Naive B cell (primary cell): ENCODE results near the gene CES4A. TPM values are rescaled to one million over a fixed set of nuclear protein-coding genes. Genes with fewer than 3 reads are reported as not detected.

ENCODE experiments used
- polyA plus RNA-seq, 6 donors: library from polyadenylated mRNA; unstranded; fragments of 300-500 nt; fragmentation: Illumina TruSeq; gene quantifications; one replicate each; pipeline ENCODE4 v1.2.3, GENCODE V29; 2021; ENCODE audit warnings: low read depth in 6 of 6

Gene CES4A
- polyA plus RNA-seq, 6 donors from 2014 or later: 0.61 to 5.8 (median 1.4) TPM

Other genes with a start within 250 kb of the CES4A start
- 10 to 100 TPM; 10.5 to 33.8 (median 23.4) TPM for gene DYNC1LI2, start 237.0 kb upstream of the CES4A start, polyA plus RNA-seq
- gene TERB1, start 187.0 kb upstream of the CES4A start, polyA plus RNA-seq: not detected
- 10 to 100 TPM; 46.7 to 87.4 (median 54.6) TPM for gene NAE1, start 157.6 kb upstream of the CES4A start, polyA plus RNA-seq
- gene CA7, start 144.2 kb upstream of the CES4A start, polyA plus RNA-seq: not detected
- 1 to 10 TPM; 1.4 to 5.8 (median 1.8) TPM for gene PDP2, start 108.1 kb upstream of the CES4A start, polyA plus RNA-seq
- not detected for gene CDH16, start 69.7 kb upstream of the CES4A start, polyA plus RNA-seq
- gene RRAD, start 63.1 kb upstream of the CES4A start, polyA plus RNA-seq: under 1 TPM in 1 of 6 donors, not detected in 5; 0.43 TPM
- 100 to 1,000 TPM in 3 of 6 donors, 10 to 100 TPM in 3; 69.0 to 114 (median 100) TPM for gene CIAO2B, start 54.2 kb upstream of the CES4A start, polyA plus RNA-seq
- gene CES2, start 53.1 kb upstream of the CES4A start, polyA plus RNA-seq: 10 to 100 TPM; 16.3 to 25.7 (median 21.0) TPM
- gene CES3, start 27.3 kb upstream of the CES4A start, polyA plus RNA-seq: under 1 TPM in 1 of 6 donors, not detected in 5; 0.66 TPM
- 10 to 100 TPM; 51.8 to 94.4 (median 70.5) TPM for gene CBFB, start 40.6 kb downstream of the CES4A start, polyA plus RNA-seq
- 10 to 100 TPM in 2 of 6 donors, 1 to 10 TPM in 3, not detected in 1; 8.8 to 13.2 (median 10.0) TPM for gene PHAF1, start 121.4 kb downstream of the CES4A start, polyA plus RNA-seq
- gene B3GNT9, start 162.4 kb downstream of the CES4A start, polyA plus RNA-seq: under 1 TPM in 4 of 6 donors, not detected in 2; 0.09 to 0.73 (median 0.36) TPM
- gene TRADD, start 171.3 kb downstream of the CES4A start, polyA plus RNA-seq: 10 to 100 TPM; 46.2 to 62.9 (median 54.4) TPM
- gene FBXL8, start 171.4 kb downstream of the CES4A start, polyA plus RNA-seq: 1 to 10 TPM in 5 of 6 donors, not detected in 1; 1.0 to 2.0 (median 1.5) TPM
- gene HSF4, start 176.2 kb downstream of the CES4A start, polyA plus RNA-seq: not detected
- gene NOL3, start 181.9 kb downstream of the CES4A start, polyA plus RNA-seq: under 1 TPM in 1 of 6 donors, not detected in 5; 0.27 TPM
- under 1 TPM in 4 of 6 donors, not detected in 2; 0.33 to 0.40 (median 0.40) TPM for gene MATCAP1, start 195.4 kb downstream of the CES4A start, polyA plus RNA-seq
- gene EXOC3L1, start 201.5 kb downstream of the CES4A start, polyA plus RNA-seq: under 1 TPM in 3 of 6 donors, not detected in 3; 0.12 to 0.19 (median 0.15) TPM
- 10 to 100 TPM; 54.0 to 75.9 (median 61.7) TPM for gene E2F4, start 203.6 kb downstream of the CES4A start, polyA plus RNA-seq
- gene ELMO3, start 210.5 kb downstream of the CES4A start, polyA plus RNA-seq: under 1 TPM in 5 of 6 donors, not detected in 1; 0.14 to 0.48 (median 0.39) TPM
- 10 to 100 TPM; 44.9 to 66.7 (median 55.0) TPM for gene TMEM208, start 238.5 kb downstream of the CES4A start, polyA plus RNA-seq